Activated naive CD8-positive, alpha-beta T cell treated with anti-CD3 and anti-CD28 coated beads, Interleukin-2, amount 50 U/mL, for 24 hours (primary cell): ENCODE measurements around the gene HSPB7.
"Not testable (repeated sequence)": the region's sequence is repeated elsewhere in the genome, so short reads cannot be mapped to it uniquely, and the experiment has no call there.

Experiments used
- ATAC-seq: fragments of 150-1000 bp; cut with Tn5 transposase; one replicate; pipeline ENCODE4 v1.10.0; 2021
- DNase-seq: peaks from one replicate; pipeline ENCODE4 v3.0.0; 2021
- H3K27ac Mint-ChIP-seq: one replicate; pipeline ENCODE4 v1.8.0; 2021; ENCODE audit warnings: mild to moderate bottlenecking, mixed read lengths
- H3K27me3 Mint-ChIP-seq: one replicate; pipeline ENCODE4 v1.8.0; 2021; ENCODE audit warnings: mixed read lengths
- H3K36me3 Mint-ChIP-seq: one replicate; pipeline ENCODE4 v1.8.0; 2021; ENCODE audit warnings: low read depth, mixed read lengths
- H3K4me1 Mint-ChIP-seq: one replicate; pipeline ENCODE4 v1.8.0; 2021; ENCODE audit warnings: mixed read lengths
- H3K4me3 Mint-ChIP-seq: one replicate; pipeline ENCODE4 v1.8.0; 2021; ENCODE audit warnings: mild to moderate bottlenecking, moderate library complexity, mixed read lengths
- H3K9me3 Mint-ChIP-seq: one replicate; pipeline ENCODE4 v1.8.0; 2021; ENCODE audit warnings: mixed read lengths

The HSPB7 gene

DNA sequence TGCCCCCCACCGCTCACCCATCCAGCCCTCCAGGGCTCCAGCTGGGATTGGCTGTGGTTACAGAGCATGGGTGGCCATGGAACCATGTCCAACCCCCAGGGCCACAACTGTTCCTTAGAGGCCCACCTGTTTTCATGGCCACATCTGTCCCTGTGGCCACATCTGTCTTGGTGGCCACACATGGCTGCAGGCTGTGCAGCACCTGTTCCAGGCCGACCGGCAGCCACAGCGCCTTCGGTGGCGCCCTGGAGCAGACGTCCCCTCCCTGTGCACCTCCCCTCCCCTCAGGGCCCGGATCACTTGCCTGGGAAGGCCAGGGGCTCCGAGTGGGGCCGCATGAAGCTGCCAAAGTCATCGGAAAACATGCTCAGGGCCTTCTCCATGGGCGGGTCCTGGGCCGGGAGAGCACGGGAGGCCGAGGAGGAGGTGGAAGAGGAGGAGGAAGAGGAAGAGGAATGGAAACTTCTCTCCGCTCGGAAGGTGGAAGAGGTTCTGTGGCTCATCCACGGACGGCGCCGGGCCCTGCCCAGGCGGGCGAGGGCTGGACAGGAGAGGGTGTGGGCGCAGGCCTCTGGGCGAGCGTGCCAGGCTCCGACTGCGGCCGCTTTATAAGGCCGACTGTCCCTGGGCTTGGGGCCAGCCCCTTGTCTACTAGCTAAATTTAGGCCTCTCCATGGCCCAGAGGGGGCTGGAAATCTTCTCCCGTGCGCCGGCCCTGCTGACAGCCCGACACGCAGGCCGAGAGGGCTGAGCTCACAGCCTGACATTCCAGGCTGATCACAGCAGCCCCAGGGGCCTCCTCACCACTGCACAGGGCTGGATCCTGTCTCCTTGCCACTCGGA is at the start of gene HSPB7:
Gene HSPB7, minus strand, starts transcription at position 583 of the 843 bp plus-strand sequence. Its CDS starts 80 bp downstream, at position 503.
- DNase-seq (no peak), ATAC-seq (no peak)
- H3K27me3 Mint-ChIP-seq, result peaks cover 10% of the 10 kb centered on the region
- H3K27ac Mint-ChIP-seq, result no peak within 1 kb of the TSS
- no peaks in the 10 kb centered on the region for H3K9me3 Mint-ChIP-seq
- no peak within 1 kb of the TSS for H3K4me3 Mint-ChIP-seq
- peaks cover 17% of the 10 kb centered on the region for H3K4me1 Mint-ChIP-seq
- H3K36me3 Mint-ChIP-seq, result no peaks in the 10 kb centered on the region

DNA sequence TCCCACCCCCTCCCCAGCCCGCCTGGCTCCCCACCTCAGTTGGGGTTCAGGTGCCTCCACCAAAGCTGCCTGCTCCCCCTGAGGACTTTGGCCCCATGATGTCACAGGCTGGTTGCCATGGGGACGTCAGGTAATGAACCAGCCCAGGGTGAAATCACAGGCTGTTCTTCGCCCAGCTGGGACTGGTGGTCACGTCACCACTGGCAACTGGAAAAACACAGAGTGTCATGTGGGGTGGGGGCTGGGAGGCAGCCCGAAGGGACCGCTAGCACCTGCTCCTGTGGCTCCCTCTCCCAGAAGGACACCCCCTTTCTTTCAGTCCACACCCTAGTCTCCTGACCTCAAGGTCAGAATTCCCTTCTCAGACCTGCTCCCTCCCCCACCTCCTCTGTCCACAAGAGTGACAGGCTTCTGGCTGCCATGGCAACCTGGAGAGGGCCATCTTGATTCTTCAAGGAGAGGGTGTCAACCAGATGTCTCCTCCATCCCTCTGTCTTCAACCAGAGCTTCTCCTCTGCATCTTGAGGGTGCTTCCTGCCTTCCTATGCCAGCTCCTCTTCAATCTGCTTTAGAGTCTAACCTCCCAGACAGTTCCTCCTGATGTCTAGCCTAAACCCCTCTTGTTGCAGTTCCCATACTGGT is 49.4 kb upstream of the HSPB7 start:
- Mint-ChIP-seq H3K4me3 (no peak overlapping the region), H3K27me3 (peaks cover 13% of the 10 kb centered on the region), H3K36me3 (no peaks in the 10 kb centered on the region), H3K27ac (no peak overlapping the region), H3K9me3 (no peaks in the 10 kb centered on the region), H3K4me1 (peaks cover 5% of the 10 kb centered on the region)
- DNase-seq, result no peak
- no peak for ATAC-seq

DNA sequence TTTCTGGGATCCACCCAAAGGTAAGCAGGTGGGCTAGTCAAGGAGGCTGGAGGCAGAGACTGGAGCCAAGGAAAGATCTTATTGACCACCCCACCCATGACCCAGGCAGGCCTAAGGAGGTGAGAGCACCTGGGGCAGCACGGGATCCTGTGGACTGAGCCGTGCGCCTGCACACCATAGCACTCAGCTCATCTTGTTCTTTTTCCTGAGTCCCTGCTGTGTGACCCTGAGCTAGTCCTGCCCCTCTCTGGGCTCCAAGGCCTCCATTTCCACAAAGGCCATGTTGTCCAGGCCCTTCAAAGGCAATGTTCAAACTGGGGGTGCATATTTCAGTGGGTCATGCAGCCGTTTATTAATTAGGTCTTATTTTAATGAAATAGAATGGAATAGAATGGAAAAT is 48.4 kb upstream of the HSPB7 start:
- Mint-ChIP-seq H3K27ac (no peak overlapping the region), H3K36me3 (no peaks in the 10 kb centered on the region), H3K27me3 (peaks cover 8% of the 10 kb centered on the region), H3K9me3 (no peaks in the 10 kb centered on the region), H3K4me3 (no peak overlapping the region), H3K4me1 (peaks cover 5% of the 10 kb centered on the region)
- DNase-seq, result no peak
- ATAC-seq, result no peak

DNA sequence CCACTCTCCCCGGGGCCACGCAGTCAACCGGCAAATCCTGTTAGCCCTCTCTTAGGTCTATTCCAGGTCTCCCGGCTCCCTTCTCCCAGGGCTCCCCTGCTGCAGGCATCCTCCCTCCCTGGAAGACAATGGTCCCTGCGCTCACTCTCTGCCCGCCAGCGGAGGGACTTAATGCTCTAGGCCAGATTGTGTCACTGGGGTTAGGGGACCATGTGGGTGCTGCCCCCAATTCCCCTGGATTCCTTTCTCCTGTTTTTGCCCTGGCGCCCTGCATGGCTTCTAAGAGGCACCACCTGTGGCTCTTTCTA is 47.4 kb upstream of the HSPB7 start:
- Mint-ChIP-seq H3K4me3 (no peak overlapping the region), H3K27me3 (peaks cover 10% of the 10 kb centered on the region), H3K4me1 (peaks cover 3% of the 10 kb centered on the region), H3K9me3 (no peaks in the 10 kb centered on the region), H3K36me3 (no peaks in the 10 kb centered on the region), H3K27ac (no peak overlapping the region)
- ATAC-seq, result no peak
- DNase-seq, result no peak

DNA sequence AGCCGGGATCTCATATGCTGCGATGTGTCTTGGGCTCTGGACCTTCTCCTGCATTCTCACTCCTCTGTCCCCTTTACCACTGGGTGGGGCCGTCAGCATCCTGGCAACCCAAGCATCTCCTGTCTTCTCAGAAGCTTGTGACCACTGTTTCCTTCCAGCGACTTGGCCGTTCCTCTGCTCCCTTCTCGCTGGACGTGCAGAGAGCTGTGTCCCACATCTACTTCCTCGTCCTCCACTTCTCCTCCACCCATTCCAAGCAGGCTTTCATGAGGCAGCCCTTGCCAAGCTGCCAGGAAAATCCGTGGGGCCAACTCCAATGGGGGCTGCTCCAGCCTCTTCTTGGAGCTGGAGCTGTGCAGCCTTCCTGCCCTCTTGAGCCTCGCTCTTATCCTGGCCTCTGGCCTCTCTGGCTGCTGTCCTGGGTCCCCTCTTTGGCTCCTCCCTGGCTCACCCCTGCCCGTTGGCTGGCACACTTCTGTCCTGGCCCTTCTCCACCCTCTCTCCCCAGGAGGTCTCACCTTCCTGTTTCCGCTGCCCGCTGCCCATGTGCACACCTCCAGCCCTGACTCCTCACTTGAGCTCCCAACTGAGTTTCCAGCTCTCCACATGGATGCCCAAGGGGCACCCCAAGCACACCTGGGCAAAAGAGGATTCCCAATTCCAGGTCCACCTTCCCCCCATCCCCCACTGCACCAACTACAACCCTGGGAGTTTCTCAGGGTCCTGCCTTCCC is 46.9 kb upstream of the HSPB7 start:
- Mint-ChIP-seq H3K36me3 (no peaks in the 10 kb centered on the region), H3K27ac (no peak overlapping the region), H3K27me3 (peaks cover 10% of the 10 kb centered on the region), H3K4me1 (no peaks in the 10 kb centered on the region), H3K4me3 (no peak overlapping the region), H3K9me3 (no peaks in the 10 kb centered on the region)
- DNase-seq, result no peak
- no peak for ATAC-seq

DNA sequence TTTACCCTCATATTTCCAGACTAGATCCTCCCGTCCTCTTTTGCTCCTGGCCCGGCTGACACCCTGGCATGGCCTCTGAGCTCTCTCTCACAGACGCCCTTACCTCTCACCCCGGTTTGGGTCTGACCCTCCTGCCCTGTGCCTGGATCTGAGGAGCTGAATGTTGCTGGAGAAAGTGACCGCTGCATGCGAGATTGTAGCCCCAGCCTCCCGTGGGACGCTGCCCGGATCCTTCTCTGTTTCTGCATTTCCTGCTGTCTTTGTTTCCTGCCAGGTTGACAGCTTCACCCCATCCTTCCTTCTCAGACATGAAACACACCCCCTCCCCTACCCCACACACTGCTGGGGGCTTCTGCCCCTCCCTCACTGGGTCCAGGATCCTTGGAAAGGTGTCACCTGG is 46.1 kb upstream of the HSPB7 start:
- no peak for DNase-seq
- Mint-ChIP-seq H3K4me1 (no peaks in the 10 kb centered on the region), H3K36me3 (no peaks in the 10 kb centered on the region), H3K4me3 (no peak overlapping the region), H3K9me3 (no peaks in the 10 kb centered on the region), H3K27me3 (peaks cover 10% of the 10 kb centered on the region), H3K27ac (no peak overlapping the region)
- ATAC-seq, result no peak

DNA sequence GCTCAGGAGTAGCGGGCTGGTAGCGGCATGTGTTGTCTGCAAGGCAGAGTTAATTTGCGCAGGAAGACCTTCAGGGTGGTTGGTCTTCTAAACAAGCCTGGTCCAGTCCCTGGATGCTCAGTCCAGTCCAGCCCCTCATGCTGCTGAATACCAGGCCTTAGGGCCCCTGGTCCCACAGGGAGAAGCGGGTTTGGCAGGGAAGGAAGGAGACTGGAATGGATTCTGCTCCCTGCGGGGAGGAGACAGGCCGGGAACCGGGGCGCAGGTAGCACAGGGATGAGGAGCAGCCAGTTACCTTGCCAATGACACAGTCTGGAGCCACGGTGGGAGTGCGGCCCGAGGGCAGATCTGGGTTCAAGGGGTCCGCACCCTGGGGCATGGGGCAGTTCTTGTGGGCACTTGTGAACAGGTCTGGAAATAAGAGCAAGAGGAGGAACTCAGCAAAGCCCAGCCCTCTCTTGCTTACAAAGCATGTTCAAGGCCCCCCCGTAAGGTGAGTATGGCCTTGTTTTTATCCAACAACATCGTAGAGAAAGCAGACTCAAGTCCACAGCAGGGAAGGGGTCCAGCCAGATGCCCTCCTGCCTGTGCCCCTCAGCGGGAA is 45.5 kb upstream of the HSPB7 start:
- ATAC-seq, result no peak
- Mint-ChIP-seq H3K36me3 (no peaks in the 10 kb centered on the region), H3K4me1 (no peaks in the 10 kb centered on the region), H3K9me3 (no peaks in the 10 kb centered on the region), H3K27me3 (peaks cover 10% of the 10 kb centered on the region), H3K4me3 (no peak overlapping the region), H3K27ac (no peak overlapping the region)
- DNase-seq, result no peak

DNA sequence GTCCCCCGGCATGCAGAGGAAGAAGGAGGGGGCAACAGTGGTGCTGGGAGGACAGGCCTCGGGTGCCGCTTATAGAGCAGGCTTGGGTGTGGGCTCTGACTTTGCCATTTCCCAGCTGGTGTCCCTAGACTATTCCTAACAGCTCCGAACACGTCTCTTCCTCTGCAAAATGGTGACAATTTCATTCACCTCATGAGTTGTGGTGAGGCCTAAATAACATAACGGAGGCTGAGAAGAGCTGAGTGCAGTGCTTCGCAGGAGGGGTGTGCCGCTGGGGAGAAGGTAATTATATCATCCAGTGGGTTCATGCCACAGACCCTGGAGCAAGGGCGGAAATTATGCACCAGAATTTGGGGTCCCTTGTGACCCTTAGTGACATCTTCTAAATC is 44.8 kb upstream of the HSPB7 start:
- H3K36me3 Mint-ChIP-seq, H3K27ac Mint-ChIP-seq, H3K27me3 Mint-ChIP-seq, H3K9me3 Mint-ChIP-seq, DNase-seq, H3K4me3 Mint-ChIP-seq, H3K4me1 Mint-ChIP-seq, ATAC-seq: not testable (repeated sequence)

DNA sequence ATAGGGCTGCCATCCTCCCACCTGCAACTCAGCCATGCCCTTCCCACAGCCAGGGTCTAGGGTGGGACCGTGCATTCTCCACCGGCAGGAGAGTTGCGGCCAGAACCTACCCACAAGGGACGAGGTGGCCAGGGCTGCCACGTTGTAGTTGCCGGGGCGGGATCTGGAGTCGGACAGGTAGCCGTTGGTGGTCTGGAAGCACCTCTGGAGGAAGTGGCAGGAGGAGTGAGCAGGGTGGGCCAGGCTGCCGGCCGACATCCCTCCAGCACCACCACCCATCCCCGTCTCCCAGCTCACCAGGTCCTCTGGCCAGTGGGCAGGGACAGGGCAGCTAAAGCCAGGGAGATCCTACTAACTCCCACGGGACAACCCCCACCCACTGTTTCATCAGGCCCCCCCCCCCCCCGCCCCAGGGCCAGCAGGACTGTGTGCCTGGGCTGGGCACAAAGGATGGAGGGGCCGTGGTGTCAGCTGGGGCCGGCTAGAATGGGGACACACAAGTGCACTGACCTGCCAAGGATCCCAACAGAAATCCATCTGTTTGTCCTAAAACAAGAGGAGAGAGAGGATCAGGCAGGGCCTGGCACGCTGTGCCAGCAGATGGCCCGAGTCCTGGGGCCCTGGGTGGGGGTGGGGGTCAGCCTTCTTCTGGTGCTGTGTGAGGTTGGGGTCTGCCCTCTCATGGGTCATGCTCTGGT is 44.3 kb upstream of the HSPB7 start:
- not testable (repeated sequence) for H3K4me1 Mint-ChIP-seq, H3K9me3 Mint-ChIP-seq, H3K4me3 Mint-ChIP-seq, H3K27me3 Mint-ChIP-seq, ATAC-seq, H3K27ac Mint-ChIP-seq, DNase-seq, H3K36me3 Mint-ChIP-seq

DNA sequence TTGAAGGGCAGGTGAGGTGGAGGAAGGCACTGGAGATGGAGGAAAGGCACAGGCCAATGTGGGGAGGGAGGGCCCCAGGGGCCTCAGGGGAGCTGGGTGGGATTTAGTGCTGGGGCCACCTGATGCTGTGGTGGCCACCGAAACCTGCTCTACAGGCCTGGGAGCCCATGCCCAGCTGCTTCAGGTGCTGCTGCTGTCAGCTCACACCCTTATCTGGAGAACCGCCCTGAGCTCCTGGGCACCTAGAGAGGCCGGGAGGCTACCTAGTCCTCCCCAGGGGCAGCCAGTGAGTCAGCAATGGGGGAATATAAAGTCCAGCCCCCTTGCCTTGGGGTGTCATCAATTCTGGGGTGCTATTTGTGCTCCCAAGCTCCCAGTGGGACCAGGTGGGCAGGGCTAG is 43.4 kb upstream of the HSPB7 start:
- no peaks in the 10 kb centered on the region for H3K9me3 Mint-ChIP-seq
- DNase-seq (no peak), ATAC-seq (no peak)
- H3K27ac Mint-ChIP-seq, result no peak overlapping the region
- no peaks in the 10 kb centered on the region for H3K36me3 Mint-ChIP-seq
- no peak overlapping the region for H3K4me3 Mint-ChIP-seq
- peaks cover 10% of the 10 kb centered on the region for H3K27me3 Mint-ChIP-seq
- H3K4me1 Mint-ChIP-seq, result no peaks in the 10 kb centered on the region

DNA sequence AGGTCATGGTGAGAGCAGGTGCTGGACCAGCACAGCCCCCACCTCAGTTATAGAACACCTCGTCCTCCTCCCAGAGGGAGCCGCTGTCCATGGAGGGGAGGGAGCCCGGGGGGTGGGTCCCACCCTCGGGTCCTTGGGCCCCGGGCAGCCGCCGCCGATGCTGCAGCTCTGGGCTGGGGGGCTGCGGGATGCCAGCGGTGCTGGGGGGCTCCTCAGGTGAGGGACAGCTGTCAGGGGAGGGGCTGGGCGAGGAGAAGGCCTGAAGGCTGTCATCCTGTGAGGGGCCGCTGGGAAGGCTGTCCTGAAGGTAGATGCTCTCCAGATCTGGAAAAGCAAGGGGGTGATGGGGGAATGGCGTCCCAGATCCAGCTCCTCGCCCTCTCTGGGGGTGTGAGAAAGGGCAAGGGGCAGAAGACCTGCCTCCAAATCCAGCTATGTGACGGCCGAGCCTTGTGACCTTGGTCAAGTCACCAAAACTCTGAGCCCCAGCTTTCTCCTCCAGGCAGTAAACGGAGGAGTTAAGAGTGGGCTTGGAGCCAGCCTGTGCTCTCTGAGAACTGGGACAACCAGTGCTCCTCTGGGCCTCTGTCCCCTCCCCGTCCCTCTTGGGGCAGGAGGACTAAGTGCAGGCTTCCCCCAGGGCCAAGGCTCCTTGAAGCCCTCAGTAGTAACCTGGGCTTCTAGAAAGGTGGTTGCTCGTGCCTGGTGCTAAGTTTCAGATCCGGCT is 40.7 kb upstream of the HSPB7 start:
- not testable (repeated sequence) for H3K4me3 Mint-ChIP-seq, H3K9me3 Mint-ChIP-seq, H3K36me3 Mint-ChIP-seq, H3K27me3 Mint-ChIP-seq, H3K27ac Mint-ChIP-seq, ATAC-seq, H3K4me1 Mint-ChIP-seq, DNase-seq

DNA sequence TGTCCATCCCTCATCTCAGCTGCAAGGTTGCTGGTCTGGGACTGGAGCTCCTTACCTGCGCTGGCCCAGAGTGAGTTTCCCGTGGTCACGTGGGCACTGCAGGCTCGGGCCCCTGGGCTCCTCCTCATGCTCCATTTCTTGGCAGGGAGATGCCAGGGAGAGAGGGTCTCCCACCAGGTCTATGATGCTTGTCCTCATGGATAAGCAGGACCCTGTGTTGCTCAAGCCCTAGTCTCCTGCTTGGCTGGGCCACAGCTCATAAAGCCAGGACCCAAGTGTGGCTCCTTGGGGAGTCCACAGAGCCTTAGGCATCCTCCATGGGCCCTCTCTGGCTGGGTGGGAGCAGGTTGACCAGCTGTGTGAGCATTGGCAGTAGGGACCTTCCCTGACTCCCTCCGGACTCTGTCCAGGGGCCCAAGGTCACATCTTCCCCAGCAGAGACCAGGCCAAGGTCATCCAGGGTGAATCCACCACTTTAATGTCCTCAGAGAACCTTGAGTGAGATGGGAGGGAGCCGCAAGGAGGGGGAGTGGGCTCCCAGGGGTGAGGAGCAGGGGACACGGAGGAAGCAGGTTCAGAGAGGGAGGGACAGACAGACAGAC is 39.6 kb upstream of the HSPB7 start:
- H3K36me3 Mint-ChIP-seq, H3K4me3 Mint-ChIP-seq, H3K27ac Mint-ChIP-seq, H3K9me3 Mint-ChIP-seq, ATAC-seq, H3K4me1 Mint-ChIP-seq, DNase-seq, H3K27me3 Mint-ChIP-seq: not testable (repeated sequence)

DNA sequence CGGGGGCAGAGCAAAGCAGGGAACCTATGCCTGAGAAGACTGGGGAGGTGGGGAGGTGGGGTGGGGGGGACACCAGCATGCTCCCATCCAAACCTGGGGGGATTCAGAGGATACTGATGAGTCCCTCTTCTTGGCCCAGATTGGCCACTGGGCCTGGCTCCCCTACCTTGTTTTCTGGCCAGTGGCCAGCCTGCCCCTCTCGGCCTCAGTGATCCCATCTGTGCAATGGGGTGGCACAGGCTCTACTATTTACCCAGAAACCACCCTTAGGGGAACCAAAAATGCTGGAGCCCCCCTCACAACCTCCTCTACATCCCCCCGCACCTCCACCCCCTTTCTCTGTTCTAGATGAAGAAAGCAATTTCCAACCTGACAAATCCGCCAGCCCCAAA is 38.7 kb upstream of the HSPB7 start:
- not testable (repeated sequence) for H3K4me3 Mint-ChIP-seq, H3K4me1 Mint-ChIP-seq, ATAC-seq, DNase-seq, H3K9me3 Mint-ChIP-seq, H3K36me3 Mint-ChIP-seq, H3K27me3 Mint-ChIP-seq, H3K27ac Mint-ChIP-seq
